SU-DHL-6 (cell line): Measurements from ENCODE around the gene BATF.
A peak's percentile ranks its signal among the peaks of the same experiment; 100 is the strongest.

Source experiments
- H2AFZ ChIP-seq: fragments of 200-600 bp; sonication (generic); 2 replicates; pipeline ENCODE4 v1.6.1; 2014; ENCODE audit warnings: low read depth, mild to moderate bottlenecking, moderate library complexity, mixed read lengths, antibody characterized with exemption, low read length; ENCODE audit not compliant: severe bottlenecking
- H3F3A ChIP-seq: fragments of 200-600 bp; shearing (Covaris generic); 2 replicates; pipeline ENCODE4 v1.6.0; 2016; ENCODE audit warnings: antibody characterized with exemption, mild to moderate bottlenecking; ENCODE audit not compliant: insufficient read depth
- H3K27ac ChIP-seq: fragments of 200-600 bp; sonication (generic); 2 replicates; pipeline ENCODE4 v1.5.1; 2016; ENCODE audit warnings: low read depth, mild to moderate bottlenecking, low read length, moderate library complexity, mixed read lengths
- H3K27me3 ChIP-seq: fragments of 200-600 bp; sonication (generic), shearing (Covaris generic); 2 replicates; pipeline ENCODE4 v1.6.0; 2014; ENCODE audit warnings: mild to moderate bottlenecking, low read length
- H3K36me3 ChIP-seq: fragments of 200-600 bp; sonication (generic); 2 replicates; pipeline ENCODE4 v1.6.1; 2014; ENCODE audit warnings: mild to moderate bottlenecking, low read length, mixed read lengths
- H3K4me2 ChIP-seq: fragments of 300-600, 200-600 bp; shearing (Covaris generic), sonication (generic); 2 replicates; pipeline ENCODE4 v1.6.0; 2014; ENCODE audit warnings: low read length, low read depth, mild to moderate bottlenecking; ENCODE audit not compliant: poor library complexity, severe bottlenecking
- H3K4me3 ChIP-seq: fragments of 200-600 bp; sonication (generic); 2 replicates; pipeline ENCODE4 v1.5.1; 2014; ENCODE audit warnings: antibody characterized with exemption, low read length, mild to moderate bottlenecking, mixed read lengths; ENCODE audit not compliant: insufficient read depth, poor library complexity, severe bottlenecking
- H3K79me2 ChIP-seq: fragments of 200-600 bp; sonication (generic); 2 replicates; pipeline ENCODE4 v1.6.1; 2014; ENCODE audit warnings: mild to moderate bottlenecking, low read length, moderate library complexity; ENCODE audit not compliant: insufficient read depth
- H3K9ac ChIP-seq: fragments of 200-600 bp; sonication (generic); 2 replicates; pipeline ENCODE4 v1.7.0; 2014; ENCODE audit warnings: mild to moderate bottlenecking, low read length
- H3K9me2 ChIP-seq: fragments of 200-600 bp; sonication (generic); replicated peaks from 2 replicates; pipeline ENCODE4 v1.6.1; 2014; ENCODE audit warnings: low read length; ENCODE audit not compliant: insufficient read depth
- H3K9me3 ChIP-seq: fragments of 200-600 bp; sonication (generic); 2 replicates; pipeline ENCODE4 v1.6.1; 2014; ENCODE audit warnings: low read length, mixed read lengths; ENCODE audit not compliant: insufficient read depth
- H4K20me1 ChIP-seq: fragments of 200-600 bp; sonication (generic); 2 replicates; pipeline ENCODE4 v1.6.1; 2014; ENCODE audit warnings: low read depth, mild to moderate bottlenecking, antibody characterized with exemption, low read length, moderate library complexity, mixed read lengths
- EZH2phosphoT487 ChIP-seq: fragments of 200-600 bp; sonication (generic), shearing (Covaris generic); conservative IDR thresholded peaks from 2 replicates; pipeline ENCODE4 v1.6.1; 2018; ENCODE audit warnings: mild to moderate bottlenecking, antibody characterized with exemption, low read length, moderate library complexity, mixed read lengths
- TF ChIP-seq, protein P1 (sequence below): fragments of 200-600 bp; sonication (generic); IDR thresholded peaks from one replicate; pipeline ENCODE4 v1.5.1; 2017; ENCODE audit warnings: antibody characterized with exemption, mild to moderate bottlenecking, low read length, moderate library complexity; ENCODE audit not compliant: insufficient read depth, poor library complexity, severe bottlenecking

BATF gene

DNA sequence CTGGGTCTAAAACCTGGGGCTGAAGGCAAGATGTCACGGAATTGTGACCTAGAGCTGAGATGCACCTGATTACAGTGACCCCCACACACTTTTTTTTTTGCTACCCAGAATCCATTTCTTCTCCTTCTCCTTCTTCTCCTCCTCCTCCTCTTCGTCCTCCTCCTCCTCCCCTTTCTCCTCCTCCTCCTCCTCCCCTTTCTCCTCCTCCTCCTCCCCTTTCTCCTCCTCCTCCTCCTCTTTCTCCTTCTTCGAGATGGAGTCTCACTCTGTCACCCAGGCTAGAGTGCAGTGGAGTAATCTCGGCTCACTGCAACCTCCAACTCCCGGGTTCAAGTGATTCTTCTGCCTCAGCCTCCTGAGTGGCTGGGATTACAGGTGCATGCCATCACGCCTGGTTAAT, 36.8 kb downstream of the BATF start:
- TF ChIP-seq, protein P1, sequence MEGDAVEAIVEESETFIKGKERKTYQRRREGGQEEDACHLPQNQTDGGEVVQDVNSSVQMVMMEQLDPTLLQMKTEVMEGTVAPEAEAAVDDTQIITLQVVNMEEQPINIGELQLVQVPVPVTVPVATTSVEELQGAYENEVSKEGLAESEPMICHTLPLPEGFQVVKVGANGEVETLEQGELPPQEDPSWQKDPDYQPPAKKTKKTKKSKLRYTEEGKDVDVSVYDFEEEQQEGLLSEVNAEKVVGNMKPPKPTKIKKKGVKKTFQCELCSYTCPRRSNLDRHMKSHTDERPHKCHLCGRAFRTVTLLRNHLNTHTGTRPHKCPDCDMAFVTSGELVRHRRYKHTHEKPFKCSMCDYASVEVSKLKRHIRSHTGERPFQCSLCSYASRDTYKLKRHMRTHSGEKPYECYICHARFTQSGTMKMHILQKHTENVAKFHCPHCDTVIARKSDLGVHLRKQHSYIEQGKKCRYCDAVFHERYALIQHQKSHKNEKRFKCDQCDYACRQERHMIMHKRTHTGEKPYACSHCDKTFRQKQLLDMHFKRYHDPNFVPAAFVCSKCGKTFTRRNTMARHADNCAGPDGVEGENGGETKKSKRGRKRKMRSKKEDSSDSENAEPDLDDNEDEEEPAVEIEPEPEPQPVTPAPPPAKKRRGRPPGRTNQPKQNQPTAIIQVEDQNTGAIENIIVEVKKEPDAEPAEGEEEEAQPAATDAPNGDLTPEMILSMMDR, result no peak
- no peak for TF ChIP-seq EZH2phosphoT487
- Histone ChIP-seq H3F3A (no peaks in the 10 kb centered on the region), H3K9me2 (no peaks in the 10 kb centered on the region), H3K9ac (no peak overlapping the region), H3K4me2 (no peak overlapping the region), H2AFZ (no peak overlapping the region), H3K79me2 (no peaks in the 10 kb centered on the region), H3K27ac (no peak overlapping the region), H3K9me3 (no peaks in the 10 kb centered on the region), H4K20me1 (no peaks in the 10 kb centered on the region), H3K4me3 (no peak overlapping the region), H3K27me3 (no peaks in the 10 kb centered on the region), H3K36me3 (no peaks in the 10 kb centered on the region)

- TF ChIP-seq EZH2phosphoT487, result no peak
- TF ChIP-seq, protein P1, result no peak
- H2AFZ ChIP-seq, result no peak overlapping the region
- no peaks in the 10 kb centered on the region for H3K36me3 ChIP-seq
- no peak overlapping the region for H3K9ac ChIP-seq
- H3F3A ChIP-seq, result no peaks in the 10 kb centered on the region
- no peaks in the 10 kb centered on the region for H4K20me1 ChIP-seq
- no peak overlapping the region for H3K4me2 ChIP-seq
- no peak overlapping the region for H3K27ac ChIP-seq
- H3K9me3 ChIP-seq, result no peaks in the 10 kb centered on the region
- H3K9me2 ChIP-seq, result no peaks in the 10 kb centered on the region
- H3K4me3 ChIP-seq, result no peak overlapping the region
- no peaks in the 10 kb centered on the region for H3K79me2 ChIP-seq
- H3K27me3 ChIP-seq, result no peaks in the 10 kb centered on the region
Observed at GRCh38 chr14:75559451-75560222, 37.4 kb downstream of the BATF start.

- Histone ChIP-seq H3K9me3 (no peaks in the 10 kb centered on the region), H2AFZ (no peak overlapping the region), H4K20me1 (no peaks in the 10 kb centered on the region), H3K27me3 (no peaks in the 10 kb centered on the region), H3K27ac (no peak overlapping the region), H3K4me2 (no peak overlapping the region), H3K4me3 (no peak overlapping the region), H3K9ac (no peak overlapping the region), H3K79me2 (no peaks in the 10 kb centered on the region), H3F3A (no peaks in the 10 kb centered on the region), H3K36me3 (no peaks in the 10 kb centered on the region), H3K9me2 (no peaks in the 10 kb centered on the region)
- TF ChIP-seq EZH2phosphoT487, result no peak
- TF ChIP-seq, protein P1, result peak; percentile 77
Observed at GRCh38 chr14:75561013-75561432, 38.8 kb downstream of the BATF start.
